IPS-NIHi11 (cell line): ENCODE measurements around the gene CSNK1G1.

ENCODE experiments used
- DNase-seq: peaks from one replicate; pipeline ENCODE4 v3.0.0; 2012; ENCODE audit warnings: mixed read lengths, low spot score

Gene CSNK1G1

GRCh38 chr15:64153480-64154367, 202.2 kb downstream of the CSNK1G1 start:
- DNase-seq = peak; percentile 93

- DNase-seq = no peak
These were observed 203.2 kb downstream of the CSNK1G1 start for GRCh38 chr15:64152507-64153387.

- peak; percentile 63 for DNase-seq
These were observed 204.1 kb downstream of the CSNK1G1 start, which contains the start of gene SNX22 for GRCh38 chr15:64151727-64152506. Gene SNX22 (plus strand): TSS chr15:64151731. CDS start chr15:64151776, 45 bp downstream.

GRCh38 chr15:64149893-64150578, 205.9 kb downstream of the CSNK1G1 start:
- DNase-seq = no peak

- DNase-seq = no peak
These were observed 206.5 kb downstream of the CSNK1G1 start for GRCh38 chr15:64149424-64149823.

- DNase-seq = no peak
These were observed 207.4 kb downstream of the CSNK1G1 start for GRCh38 chr15:64148581-64148980.

GRCh38 chr15:64148168-64148567, 207.8 kb downstream of the CSNK1G1 start:
- no peak for DNase-seq

GRCh38 chr15:64146885-64147681, 208.9 kb downstream of the CSNK1G1 start:
- DNase-seq = no peak

GRCh38 chr15:64146520-64146884, 209.5 kb downstream of the CSNK1G1 start:
- DNase-seq = no peak

GRCh38 chr15:64146041-64146440, 209.9 kb downstream of the CSNK1G1 start:
- no peak for DNase-seq

GRCh38 chr15:64144565-64145281, 211.2 kb downstream of the CSNK1G1 start:
- DNase-seq = no peak

GRCh38 chr15:64144192-64144564, 211.8 kb downstream of the CSNK1G1 start:
- no peak for DNase-seq

GRCh38 chr15:64143276-64143675, 212.7 kb downstream of the CSNK1G1 start:
- DNase-seq = no peak

- no peak for DNase-seq
These were observed 214.0 kb downstream of the CSNK1G1 start for GRCh38 chr15:64141798-64142512.

GRCh38 chr15:64138331-64138941, 217.5 kb downstream of the CSNK1G1 start:
- no peak for DNase-seq

- peak; percentile 25 for DNase-seq
These were observed 218.6 kb downstream of the CSNK1G1 start for GRCh38 chr15:64137226-64137833.

- DNase-seq = no peak
These were observed 219.6 kb downstream of the CSNK1G1 start for GRCh38 chr15:64136347-64136746.

- no peak for DNase-seq
These were observed 221.6 kb downstream of the CSNK1G1 start for GRCh38 chr15:64134345-64134829.
